ENCODE data around the gene TMEM178B.

TMEM178B gene

GRCh38 chr7:141263983-141264382 lies 190.1 kb downstream of the TMEM178B start:
- no peak for DNase-seq (ENCODE audit: low spot score)

DNA sequence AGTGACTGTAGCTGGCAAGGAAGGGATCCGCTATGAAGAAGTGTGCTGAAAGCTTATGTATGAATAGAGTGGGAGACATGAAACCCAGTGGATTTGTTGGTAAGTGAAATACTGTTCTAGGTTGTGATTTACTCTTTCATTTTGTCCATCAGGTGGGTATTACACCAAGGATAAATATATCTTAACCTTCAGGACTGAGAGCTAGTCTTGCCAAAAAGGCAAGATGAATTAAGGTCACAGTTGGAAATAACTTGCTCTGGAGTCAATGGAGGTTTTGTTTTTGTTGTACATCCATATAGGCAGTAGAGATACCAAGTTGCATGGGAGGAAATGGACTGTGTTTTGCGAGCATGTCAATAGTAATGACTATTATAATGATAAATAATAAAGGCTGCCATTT lies 190.6 kb downstream of the TMEM178B start:
- no peak for DNase-seq (ENCODE audit: low spot score)

GRCh38 chr7:141265668-141266067 lies 191.8 kb downstream of the TMEM178B start:
- no peak for DNase-seq (ENCODE audit: low spot score)

DNA sequence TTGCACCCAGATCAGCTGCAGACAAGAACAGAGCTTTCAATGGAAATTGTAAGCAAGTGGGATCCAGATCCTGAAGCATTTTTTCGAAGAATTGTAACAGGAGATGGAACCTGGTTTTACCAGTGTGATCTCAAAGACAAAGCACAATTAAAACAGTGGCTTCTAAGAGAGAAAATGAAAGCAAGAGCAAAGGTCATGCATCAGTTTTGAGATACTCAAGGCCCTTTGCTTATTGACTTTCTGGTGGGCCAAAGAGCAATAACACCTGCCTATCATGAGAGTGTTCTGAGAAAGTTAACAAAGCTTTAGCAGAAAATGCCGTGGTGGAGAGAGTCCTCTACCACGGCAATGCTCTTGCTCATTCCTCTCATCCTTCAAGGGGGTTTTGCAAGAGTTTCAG lies 194.8 kb downstream of the TMEM178B start:
- no peak for DNase-seq (ENCODE audit: low spot score)

- no peak for DNase-seq (ENCODE audit: low spot score)
These were observed 197.6 kb downstream of the TMEM178B start for GRCh38 chr7:141271451-141271850.

DNA sequence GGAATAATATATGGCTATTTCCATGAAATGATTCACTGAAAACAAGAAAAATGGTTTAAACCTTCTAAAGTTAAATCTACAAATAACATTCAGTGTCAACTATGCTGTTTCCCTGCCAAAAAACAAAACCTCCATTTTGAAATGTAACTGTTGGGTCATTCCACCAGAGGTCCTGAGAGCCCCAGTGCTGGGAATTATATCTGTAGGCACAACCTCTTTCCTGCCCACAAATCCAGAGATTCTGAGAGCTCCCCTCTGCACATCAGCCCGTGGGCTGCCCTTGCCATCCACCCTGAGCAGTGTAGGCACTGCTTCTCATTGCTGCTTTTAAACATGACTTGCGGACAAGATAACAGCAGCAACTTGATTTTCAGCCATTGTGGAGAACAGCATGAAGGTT lies 198.6 kb downstream of the TMEM178B start:
- no peak for DNase-seq (ENCODE audit: low spot score)

DNA sequence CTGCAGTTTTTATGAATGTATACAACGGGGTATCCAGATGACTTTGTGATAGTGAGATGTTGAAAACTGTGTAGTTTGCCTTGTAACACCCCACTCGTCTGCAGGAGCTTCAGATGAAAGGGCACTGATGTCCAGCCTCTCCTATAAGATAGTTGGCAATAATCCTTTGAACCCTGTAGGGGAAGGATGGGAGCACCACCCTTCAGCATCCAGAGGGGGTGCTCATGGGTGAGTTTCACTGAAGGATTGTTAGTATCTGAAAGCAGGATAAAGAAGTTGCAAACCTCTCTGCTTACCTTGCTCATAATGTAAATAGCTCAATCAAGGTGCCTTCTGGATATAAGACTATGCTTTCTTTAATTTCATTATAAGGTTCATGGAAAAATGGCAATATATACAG lies 201.5 kb downstream of the TMEM178B start:
- no peak for DNase-seq (ENCODE audit: low spot score)

- DNase-seq (ENCODE audit: low spot score), result no peak
These were observed 202.2 kb downstream of the TMEM178B start for GRCh38 chr7:141276031-141276430.

- DNase-seq (ENCODE audit: low spot score), result no peak
These were observed 206.2 kb downstream of the TMEM178B start for GRCh38 chr7:141280100-141280499.

DNA sequence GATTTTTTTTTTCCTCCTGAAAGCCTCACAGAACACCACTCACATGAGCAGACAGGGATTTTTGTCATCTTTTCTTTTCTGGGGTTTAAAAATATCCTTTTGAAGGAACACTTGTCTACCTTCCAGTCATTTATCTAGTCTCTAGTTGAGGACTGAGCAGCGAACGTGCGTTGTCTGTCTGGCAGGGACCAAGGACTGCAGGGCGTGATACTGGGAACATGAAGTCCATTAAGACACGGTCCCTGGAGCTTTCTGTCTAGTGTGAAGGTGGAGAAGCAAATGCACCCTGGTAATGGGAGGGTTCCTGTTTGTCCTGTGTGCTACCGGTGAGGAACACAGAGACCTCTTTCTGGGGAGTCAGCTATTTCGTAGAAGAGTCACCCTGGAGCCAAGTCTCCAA lies 207.4 kb downstream of the TMEM178B start:
- DNase-seq (ENCODE audit: low spot score), result no peak

DNA sequence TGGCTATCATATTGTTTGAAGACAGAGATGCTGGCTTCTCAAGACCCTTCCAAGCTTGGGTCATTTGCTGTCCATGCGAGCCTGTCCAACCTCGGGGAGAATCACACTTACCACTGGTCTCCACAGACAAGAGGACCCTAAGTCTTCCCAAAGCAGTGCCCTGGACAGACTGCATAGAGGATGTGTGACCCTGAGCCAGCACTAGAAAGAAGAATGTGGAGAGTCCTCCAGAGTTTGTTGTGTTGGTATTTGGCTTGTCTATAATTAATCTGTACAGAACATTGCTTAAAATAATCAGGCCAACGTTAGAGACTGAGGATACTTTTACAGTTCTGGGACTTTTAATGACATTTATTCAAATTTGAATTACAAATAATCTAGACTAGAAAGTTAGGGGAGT lies 212.7 kb downstream of the TMEM178B start:
- DNase-seq (ENCODE audit: low spot score), result no peak

DNA sequence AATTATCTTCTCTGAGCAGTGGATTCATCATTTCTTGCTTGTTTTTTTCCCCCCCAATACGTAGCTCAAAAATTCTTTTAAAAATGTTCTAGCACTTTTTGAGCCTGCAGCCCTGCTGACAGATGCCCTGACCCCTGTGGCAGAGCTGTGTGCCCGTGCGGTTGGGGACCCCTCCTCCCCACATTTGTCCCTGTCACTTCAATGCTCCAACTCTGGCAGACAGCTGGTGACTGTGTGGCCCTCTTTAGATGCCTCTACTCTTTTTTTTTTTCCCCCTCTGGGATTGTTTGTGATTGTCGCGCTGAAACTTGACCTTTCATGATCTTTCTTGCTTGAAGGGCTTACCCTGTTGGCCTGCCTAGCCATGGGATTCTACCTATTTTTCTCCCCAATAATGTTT lies 214.1 kb downstream of the TMEM178B start:
- no peak for DNase-seq (ENCODE audit: low spot score)

- no peak for DNase-seq (ENCODE audit: low spot score)
These were observed 214.8 kb downstream of the TMEM178B start for GRCh38 chr7:141288626-141289025.

DNA sequence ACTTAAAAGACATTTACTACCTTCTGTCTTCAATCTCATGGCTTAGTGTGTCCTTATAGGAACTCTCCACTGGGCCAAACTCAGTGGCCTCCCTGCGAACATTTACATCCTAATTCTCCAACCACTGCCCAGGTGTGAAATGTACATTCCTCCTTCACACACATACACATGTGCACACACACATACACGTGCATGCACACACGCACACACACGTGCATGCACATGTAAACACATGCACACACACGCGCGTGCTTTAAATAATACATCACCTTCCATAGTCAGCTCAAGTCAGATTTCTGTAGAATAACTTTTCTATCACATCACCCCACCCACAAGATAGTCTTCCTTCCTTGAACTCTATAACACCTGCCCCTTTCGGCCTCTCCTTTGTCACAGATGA lies 216.5 kb downstream of the TMEM178B start:
- no peak for DNase-seq (ENCODE audit: low spot score)

DNA sequence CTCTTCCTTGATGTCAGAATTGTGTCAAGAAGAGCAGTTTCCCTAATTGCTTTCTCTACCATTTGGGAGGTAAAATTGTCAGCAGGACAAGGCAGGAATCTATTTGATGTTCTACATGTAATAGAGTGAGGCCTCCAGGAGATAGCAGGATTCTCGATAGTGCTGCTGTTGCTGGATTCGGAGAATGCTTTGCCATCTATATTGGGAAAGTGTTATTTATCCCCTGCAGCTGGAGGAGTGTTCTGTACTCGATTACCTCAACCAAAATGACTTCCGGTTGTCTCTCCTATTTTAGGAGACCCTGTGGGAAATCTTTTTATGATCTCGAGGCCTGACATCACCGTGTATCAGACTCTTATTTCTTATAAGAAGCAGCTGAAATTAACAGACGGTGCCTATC lies 217.1 kb downstream of the TMEM178B start:
- DNase-seq (ENCODE audit: low spot score), result no peak

- DNase-seq (ENCODE audit: low spot score), result no peak
These were observed 217.7 kb downstream of the TMEM178B start for GRCh38 chr7:141291541-141291940.

GRCh38 chr7:141294143-141294829 lies 220.4 kb downstream of the TMEM178B start:
- DNase-seq (ENCODE audit: low spot score), result no peak

DNA sequence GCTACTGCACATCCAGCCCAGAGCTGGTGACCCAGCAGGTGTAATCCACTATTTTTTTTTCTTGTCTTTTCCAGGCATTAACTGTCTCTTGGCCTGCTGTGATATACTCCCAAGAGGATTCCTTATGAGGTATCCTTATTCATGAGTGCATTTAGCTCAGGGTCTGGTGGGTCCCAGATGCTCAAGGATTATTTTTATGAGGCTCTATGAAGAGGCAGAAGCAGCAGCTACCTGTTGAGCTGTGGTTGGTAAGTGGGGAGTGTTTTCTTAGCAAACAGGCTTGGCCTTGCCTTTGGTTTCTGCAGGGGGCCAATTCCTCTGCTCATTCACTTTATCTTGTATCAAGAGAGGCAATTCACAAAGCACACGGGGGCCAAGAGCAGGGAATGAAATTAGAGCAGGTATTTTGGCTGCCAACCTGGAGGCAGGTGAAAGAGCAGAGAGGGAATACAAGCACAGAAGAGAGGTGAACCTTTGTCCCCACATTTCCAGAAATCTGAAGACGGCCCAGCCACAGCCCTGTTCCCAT lies 221.6 kb downstream of the TMEM178B start:
- DNase-seq (ENCODE audit: low spot score), result no peak

DNA sequence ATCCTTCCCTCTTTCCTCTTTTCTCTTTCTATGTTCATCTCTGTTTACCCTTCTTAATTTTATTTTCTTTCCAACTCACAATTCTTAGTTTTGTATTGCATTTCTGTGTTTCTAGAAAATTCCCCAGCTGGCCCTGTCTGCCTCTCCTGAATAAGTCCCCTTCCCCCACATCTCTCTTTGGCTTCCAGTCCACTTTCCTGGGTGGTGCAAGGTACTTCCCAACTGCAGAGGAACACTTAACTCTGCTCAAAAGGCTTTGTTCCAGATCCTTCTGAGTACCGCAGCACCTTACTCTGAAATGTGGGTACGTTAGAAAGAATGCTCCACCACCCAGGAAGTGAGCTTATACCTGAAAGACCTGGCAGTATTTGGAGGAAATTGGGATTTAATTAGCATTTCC lies 227.0 kb downstream of the TMEM178B start:
- DNase-seq (ENCODE audit: low spot score), result no peak

GRCh38 chr7:141301544-141301943 lies 227.7 kb downstream of the TMEM178B start:
- no peak for DNase-seq (ENCODE audit: low spot score)

DNA sequence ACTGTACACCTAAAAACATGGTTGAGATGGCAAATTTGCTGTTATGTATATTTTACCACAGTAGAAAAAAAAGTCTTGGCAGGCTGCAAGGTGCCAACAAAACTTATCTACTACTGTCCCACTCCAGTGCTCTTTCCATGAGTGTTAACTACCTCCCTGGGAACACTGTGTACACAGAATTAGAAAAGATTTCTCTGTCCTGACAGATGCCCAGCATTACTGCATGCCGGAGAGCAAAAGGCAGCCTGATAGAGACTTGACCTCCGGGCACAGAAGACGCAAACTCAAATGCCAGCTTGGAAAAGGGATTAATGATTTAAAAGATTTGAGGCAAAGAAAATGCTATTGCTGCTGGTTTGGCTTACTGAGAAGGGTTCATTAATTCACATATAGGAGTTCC lies 228.8 kb downstream of the TMEM178B start:
- DNase-seq (ENCODE audit: low spot score), result no peak

DNA sequence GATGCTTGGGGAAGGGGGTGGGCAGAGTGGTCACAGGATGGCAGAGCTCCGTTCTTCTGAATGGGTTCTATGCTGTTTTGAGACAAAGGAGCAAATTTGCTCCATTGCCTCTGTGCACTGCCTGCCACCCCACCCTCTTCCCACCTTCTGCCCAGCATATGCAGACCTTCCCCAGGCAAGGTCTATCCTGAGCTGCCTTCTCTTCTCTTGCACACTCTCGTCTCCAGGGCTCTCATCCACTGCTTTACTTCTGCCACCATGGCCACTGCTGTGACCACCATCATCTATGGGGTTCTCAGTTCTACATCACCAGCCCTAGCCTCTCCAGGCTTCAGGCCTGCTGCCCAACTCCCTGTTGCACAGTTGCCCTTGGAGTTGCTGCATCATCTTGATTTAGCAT lies 230.4 kb downstream of the TMEM178B start:
- no peak for DNase-seq (ENCODE audit: low spot score)

GRCh38 chr7:141306081-141306480 lies 232.2 kb downstream of the TMEM178B start:
- no peak for DNase-seq (ENCODE audit: low spot score)

DNA sequence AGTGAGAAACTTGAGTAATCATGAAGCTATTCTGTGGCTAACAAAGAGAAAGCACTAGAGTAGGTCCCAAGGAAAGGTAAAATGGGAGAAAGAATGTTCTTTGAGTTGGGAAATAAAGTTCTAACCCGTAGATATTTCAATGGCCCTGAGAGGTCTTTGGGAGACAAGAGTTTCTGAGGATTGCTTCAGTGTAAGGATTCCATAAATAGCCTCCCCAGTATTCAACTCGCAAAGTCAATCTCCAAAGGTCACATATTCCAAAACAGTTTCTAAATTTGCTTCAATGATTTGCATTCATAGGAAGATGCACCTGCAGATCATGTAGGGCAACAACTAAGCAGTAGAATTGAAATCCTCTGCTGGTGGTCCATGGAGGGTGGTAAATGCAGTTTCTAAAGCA lies 238.5 kb downstream of the TMEM178B start:
- DNase-seq (ENCODE audit: low spot score), result no peak

All from left forelimb (tissue), 1 donor.